GM18867 (cell line): Measurements from ENCODE around the gene ARHGEF28.

Experiments used
- ATAC-seq: cut with Tn5 transposase; IDR thresholded peaks from one replicate; pipeline ENCODE4 v1.9.1; 2021; ENCODE audit warnings: mild to moderate bottlenecking, moderate library complexity; ENCODE audit not compliant: unreplicated experiment

The ARHGEF28 gene

GRCh38 chr5:73766902-73767301, 140.9 kb downstream of the ARHGEF28 start:
- ATAC-seq = no peak

DNA sequence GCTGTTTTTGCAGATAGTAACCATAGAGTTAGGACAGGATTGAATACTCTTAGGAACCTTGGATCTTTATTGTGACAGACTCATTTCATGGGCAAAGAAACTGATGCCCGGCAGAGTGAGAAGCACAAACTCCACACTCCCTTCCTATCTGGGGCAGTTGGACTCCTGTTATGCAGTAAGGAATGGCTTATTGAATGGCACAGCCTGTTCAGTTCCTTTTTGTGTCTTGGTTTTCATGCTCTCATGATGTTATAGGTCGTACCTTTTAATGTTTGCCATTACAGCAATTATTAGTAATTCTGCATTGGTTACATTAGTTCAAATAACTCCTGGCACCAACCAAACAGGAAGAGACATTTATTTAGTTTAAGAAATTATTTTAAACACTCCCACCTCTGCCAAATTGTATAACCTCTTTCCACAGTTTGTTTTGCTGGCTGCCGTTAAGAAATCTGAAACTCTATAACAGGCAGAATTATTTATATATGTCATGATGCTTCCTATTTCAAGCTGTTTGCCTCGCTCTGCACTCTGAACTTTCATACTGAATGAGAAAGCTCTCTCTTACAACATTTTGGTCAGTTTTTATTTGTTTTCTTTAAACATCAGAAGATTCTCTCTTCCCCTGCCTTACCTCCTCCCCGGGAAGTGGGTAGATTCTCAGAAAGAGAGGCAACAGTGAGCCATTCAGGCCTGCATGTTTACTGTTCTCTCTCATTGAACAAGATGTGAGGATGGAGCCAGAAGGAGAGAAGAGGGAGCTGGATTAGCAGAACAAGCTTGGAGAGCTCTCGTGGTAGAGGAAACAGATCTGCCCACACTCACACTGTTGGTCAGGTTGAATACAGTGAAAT, 144.4 kb downstream of the ARHGEF28 start:
- ATAC-seq = no peak

DNA sequence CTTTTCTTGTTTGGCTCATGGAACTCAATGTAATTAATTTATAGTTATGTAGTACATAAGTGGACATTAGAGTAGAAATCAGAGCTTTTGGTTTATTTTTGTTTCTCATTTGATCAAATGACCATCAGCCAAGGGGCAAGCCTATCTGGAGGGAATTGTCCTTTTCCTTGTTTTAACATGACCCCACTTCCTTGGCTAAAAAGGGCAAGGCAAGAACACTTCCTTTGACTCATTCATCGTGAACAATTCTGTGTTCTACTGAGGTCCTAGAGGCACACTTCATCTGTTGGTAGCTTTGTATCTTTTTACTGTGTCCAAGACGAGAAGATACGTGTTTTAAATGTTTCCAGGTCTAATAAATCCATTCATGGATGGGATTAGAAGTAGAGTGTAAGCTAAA, 148.9 kb downstream of the ARHGEF28 start:
- no peak for ATAC-seq

- ATAC-seq = no peak
Observed at GRCh38 chr5:73776405-73776804, 150.4 kb downstream of the ARHGEF28 start.

- no peak for ATAC-seq
Observed at GRCh38 chr5:73777192-73777591, 151.2 kb downstream of the ARHGEF28 start.

- ATAC-seq = no peak
Observed at GRCh38 chr5:73780302-73781080, 154.5 kb downstream of the ARHGEF28 start.

DNA sequence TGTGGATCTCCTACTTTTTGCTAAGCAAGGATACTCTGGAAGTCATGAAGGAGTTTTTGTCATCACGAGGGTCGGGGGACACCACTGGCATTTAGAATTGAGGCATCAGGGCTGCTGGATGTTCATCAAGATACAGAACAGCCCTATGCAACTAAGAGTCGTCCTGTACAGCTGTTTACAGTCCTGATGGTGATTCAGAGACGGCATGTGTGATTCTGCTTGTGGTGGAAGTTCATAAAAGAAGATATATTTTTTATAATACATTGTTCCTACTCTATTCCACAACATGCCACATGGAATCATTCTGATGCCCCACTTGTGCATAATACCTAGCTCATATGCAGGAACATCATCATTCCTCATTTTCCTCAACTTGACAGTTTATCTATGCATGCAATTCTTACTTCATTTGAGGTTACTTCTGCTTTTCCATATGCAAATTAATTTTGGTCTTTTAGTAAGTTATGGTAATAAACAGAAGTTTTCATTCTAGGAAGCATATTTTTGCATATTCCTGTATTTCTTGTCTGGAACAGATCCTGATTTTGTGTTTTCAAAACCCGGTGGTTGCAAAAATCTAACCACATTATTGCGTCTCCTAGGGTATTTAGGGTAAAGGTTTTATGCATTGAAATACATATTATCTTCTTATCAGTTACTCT, 155.2 kb downstream of the ARHGEF28 start:
- ATAC-seq = no peak

DNA sequence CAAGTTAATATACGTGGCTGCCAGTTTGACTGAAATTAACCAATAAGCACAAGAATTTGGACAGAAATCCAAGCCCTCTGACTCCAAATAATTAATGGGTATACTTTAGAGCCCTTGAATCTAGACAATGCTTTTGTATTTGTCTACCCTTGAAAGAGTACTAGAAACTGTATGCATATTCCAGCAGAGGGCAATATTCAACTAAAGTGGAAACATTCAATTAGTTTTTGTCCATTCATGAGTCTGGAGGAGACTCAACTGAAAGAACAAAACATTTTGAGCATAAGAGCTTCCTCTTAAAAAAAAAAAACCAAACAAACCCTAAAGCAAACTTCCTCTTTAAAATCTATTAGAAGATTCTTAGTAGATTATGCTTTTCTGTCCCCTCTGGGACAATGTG, 157.8 kb downstream of the ARHGEF28 start:
- ATAC-seq = no peak

- ATAC-seq = no peak
Observed at GRCh38 chr5:73786043-73786831, 160.2 kb downstream of the ARHGEF28 start.

GRCh38 chr5:73789851-73790281, 163.9 kb downstream of the ARHGEF28 start:
- no peak for ATAC-seq

GRCh38 chr5:73791389-73791788, 165.4 kb downstream of the ARHGEF28 start:
- no peak for ATAC-seq

DNA sequence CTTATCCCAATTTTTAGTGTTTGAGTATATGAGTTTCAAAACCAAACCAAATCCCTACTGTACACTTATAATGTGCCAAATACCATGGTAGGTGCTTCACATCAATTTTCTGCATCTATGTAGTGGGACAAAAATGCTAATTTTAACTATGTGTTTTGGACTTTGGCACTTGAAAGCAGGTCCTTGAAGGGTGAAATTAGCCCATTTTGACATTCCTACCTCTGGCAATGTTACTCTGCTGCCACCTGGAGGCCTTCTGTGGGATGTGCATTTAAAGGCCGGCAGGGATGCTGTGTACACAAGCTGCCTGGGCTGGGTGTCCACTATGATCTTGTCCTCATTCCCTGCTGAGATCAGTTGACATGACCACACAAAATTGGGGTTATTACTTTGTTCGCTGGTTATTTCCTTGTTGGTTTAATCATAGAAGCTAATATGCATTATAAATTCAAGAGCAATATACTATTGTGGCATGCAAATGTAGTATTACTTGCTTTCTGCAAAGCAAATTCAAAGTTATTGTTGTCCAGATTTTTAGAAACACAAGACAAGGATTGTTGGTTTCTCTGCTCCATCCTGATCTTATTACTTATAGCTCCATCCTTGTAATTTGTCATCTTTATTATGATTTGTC, 166.8 kb downstream of the ARHGEF28 start:
- ATAC-seq = peak; percentile 68

DNA sequence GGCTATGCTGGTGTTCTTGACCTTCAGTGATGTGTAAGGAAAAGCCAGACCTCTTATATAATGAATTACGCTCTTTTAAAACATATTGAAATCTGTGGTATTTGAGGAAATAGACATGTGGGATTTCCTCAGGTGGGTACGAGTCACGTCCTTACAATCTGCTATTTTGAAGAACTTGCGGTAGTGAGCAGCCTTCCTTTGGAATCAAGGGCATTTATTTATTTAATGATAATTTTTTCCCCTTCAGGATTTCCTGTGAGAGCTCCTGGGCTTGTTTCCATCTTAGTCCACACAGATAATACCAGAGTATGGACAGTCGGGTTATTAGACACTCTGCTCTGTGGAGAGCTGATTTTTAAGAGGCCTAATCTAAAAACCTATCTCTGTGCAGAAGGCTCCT, 167.9 kb downstream of the ARHGEF28 start:
- ATAC-seq = no peak

- peak; percentile 67 for ATAC-seq
Observed at GRCh38 chr5:73796164-73797131, 170.5 kb downstream of the ARHGEF28 start.

DNA sequence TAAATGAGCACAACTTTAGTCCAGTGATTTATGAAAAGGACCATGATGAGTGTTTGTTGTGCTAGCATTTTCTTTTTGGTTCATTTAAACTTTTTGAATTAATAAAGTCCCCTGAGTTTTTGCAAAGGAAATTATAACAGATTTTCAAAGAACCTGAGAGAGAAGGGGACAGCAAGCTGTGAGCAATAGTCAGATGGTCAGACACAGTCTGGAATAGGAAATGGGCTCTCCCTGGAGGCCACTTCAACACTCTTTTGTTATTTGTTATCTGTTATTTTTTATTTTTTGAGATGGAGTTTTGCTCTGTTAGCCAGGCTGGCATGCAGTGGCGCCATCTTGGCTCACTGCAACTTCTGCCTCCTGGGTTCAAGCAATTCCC, 171.1 kb downstream of the ARHGEF28 start:
- no peak for ATAC-seq

- no peak for ATAC-seq
Observed at GRCh38 chr5:73799401-73799972, 173.5 kb downstream of the ARHGEF28 start.

DNA sequence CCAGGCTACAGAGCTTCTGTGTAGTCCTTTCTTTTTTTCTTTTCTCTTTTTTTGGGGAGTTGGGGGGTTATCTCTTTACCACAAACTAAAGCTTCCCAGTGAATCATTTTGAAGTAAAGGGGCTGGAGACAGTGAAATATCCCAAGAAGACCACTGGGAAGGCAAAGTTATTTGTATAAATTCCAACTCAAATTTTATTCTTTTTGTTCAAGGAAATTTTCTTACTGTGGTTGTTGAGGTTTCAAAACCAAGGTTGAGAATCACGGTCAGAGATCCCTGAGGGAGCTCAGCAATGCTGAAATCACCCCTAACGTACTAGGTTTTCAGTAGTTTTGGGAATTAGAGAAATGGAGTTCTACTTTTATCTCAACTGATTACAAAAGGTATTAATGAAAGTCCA, 175.7 kb downstream of the ARHGEF28 start:
- ATAC-seq = no peak

DNA sequence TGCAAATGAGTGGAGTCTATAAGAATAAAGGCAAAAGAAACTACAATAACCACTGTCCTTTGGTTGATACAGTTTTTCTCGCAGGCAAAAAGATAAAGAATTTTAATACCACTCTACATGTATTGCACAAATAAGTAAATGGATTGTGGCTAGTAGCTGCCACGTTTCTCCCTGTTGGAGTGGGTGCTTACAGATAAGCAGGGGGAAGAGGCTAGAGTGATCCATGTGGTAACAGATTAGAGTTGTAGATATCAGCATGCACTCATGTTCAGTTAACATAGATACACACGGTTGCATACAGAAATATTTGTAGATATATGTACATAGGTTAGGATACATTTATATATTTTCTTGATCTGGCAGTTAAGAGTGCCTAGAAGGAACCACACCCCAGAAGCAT, 179.5 kb downstream of the ARHGEF28 start:
- ATAC-seq = no peak

DNA sequence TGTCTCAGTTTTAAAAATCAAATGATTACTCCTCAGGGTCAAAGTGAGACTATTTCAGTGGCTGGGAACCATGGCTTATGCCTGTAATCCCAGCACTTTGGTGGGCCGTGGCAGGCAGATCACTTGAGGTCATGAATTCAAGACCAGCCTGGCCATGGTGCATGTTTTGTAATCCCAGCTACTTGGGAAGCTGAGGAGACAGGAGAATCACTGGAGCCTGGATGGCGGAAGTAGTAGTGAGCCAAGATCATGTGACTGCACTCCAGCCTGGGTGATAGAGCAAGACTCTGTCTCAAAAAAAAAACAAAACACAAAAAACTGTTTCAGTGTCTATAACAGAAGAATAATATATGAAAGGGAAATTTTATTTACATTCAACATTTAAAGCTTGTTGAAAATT, 182.9 kb downstream of the ARHGEF28 start:
- no peak for ATAC-seq
